HepG2 (cell line): ENCODE measurements around the gene TRAPPC12. TPM values are rescaled to one million over a fixed set of nuclear protein-coding genes. Genes with fewer than 3 reads are reported as not detected.
"Not testable (repeated sequence)": the region's sequence is repeated elsewhere in the genome, so short reads cannot be mapped to it uniquely, and the experiment has no call there.

Experiments
- ATAC-seq: fragments of 200-7000 bp; cut with Tn5 transposase; 3 replicates; pipeline ENCODE4 v1.9.1; 2020; ENCODE audit warnings: mild to moderate bottlenecking, moderate library complexity
- BruUV-seq: library from RNA; stranded (reverse); fragments of 400-500 nt; replicated peaks from 2 replicates; lab custom pipeline; 2021; lab: Mats Ljungman, UMichigan
- CTCF ChIA-PET: fragments of 300-600 bp; formaldehyde crosslinking; extraction: SDS; loops from one replicate; lab custom pipeline; 2021; ENCODE audit warnings: low total read pairs, inconsistent platforms, low intra/inter-chr PET ratio; lab: Yijun Ruan, JAX
- POLR2A ChIA-PET: fragments of 350-600 bp; sonication (Branson Sonifier 250); formaldehyde crosslinking; loops from one replicate; lab custom pipeline; 2020; ENCODE audit warnings: antibody characterized with exemption, inconsistent platforms; lab: Yijun Ruan, JAX
- DNase-seq: peaks from one replicate; pipeline ENCODE4 v3.0.0-alpha.2; 2015; ENCODE audit warnings: low spot score
- FAIRE-seq: peaks from 3 replicates; lab custom pipeline; 2011; peaks lifted over from hg19 to GRCh38; lab: Jason Lieb, UNC
- H2AFZ ChIP-seq: one replicate; pipeline ENCODE4 v1.6.1; 2011; ENCODE audit warnings: low read length, inconsistent platforms
- H3K27ac ChIP-seq: fragments of 300-600 bp; 3 replicates; pipeline ENCODE4 v1.8.0; 2011; ENCODE audit warnings: mixed run types, mild to moderate bottlenecking, mixed read lengths, low read length, inconsistent platforms; ENCODE audit not compliant: insufficient read depth; ENCODE audit errors: extremely low read length
- H3K27me3 ChIP-seq, 2 experiments: fragments of 200-600 bp in 1 of 2; 2 replicates in 1 of 2; 3 replicates in 1 of 2; pipeline versions ENCODE4 v1.6.0 to v1.8.0; 2011; ENCODE audit warnings: low read length in 2 of 2, mild to moderate bottlenecking in 2 of 2, moderate library complexity in 2 of 2, inconsistent platforms in 1 of 2; ENCODE audit not compliant: insufficient read depth in 2 of 2, control insufficient read depth in 1 of 2
- H3K36me3 ChIP-seq, 2 experiments: fragments of 200-600 bp in 1 of 2; replicated peaks in 1 of 2; 2 replicates in 1 of 2; 3 replicates in 1 of 2; pipeline versions ENCODE4 v1.5.1 to v1.8.0; 2011; ENCODE audit warnings: low read length in 2 of 2, inconsistent platforms in 1 of 2; ENCODE audit not compliant: insufficient read depth in 2 of 2, control insufficient read depth in 1 of 2
- H3K4me1 ChIP-seq: 2 replicates; pipeline ENCODE4 v1.5.1; 2012; ENCODE audit warnings: low read length, inconsistent platforms; ENCODE audit not compliant: insufficient read depth
- H3K4me2 ChIP-seq: 2 replicates; pipeline ENCODE4 v1.6.0; 2011; ENCODE audit warnings: low read depth, low read length, inconsistent platforms
- H3K4me3 ChIP-seq, 3 experiments: fragments of 200-600 bp in 1 of 3; sonication (generic), shearing (Covaris generic) in 1 of 3; replicated peaks in 1 of 3; 2 replicates each; pipeline ENCODE4 v1.5.1; 2011 to 2016; ENCODE audit warnings: low read length in 3 of 3, inconsistent platforms in 2 of 3, low read depth in 2 of 3, mild to moderate bottlenecking in 2 of 3, control low read depth in 1 of 3, mixed read lengths in 1 of 3; ENCODE audit not compliant: insufficient read depth in 1 of 3
- H3K79me2 ChIP-seq: one replicate; pipeline ENCODE4 v1.6.1; 2011; ENCODE audit warnings: low read length, inconsistent platforms; ENCODE audit not compliant: insufficient read depth
- H3K9ac ChIP-seq: 2 replicates; pipeline ENCODE4 v1.6.0; 2011; ENCODE audit warnings: mild to moderate bottlenecking, low read depth, low read length, inconsistent platforms; ENCODE audit not compliant: insufficient read depth
- H3K9me3 ChIP-seq: 2 replicates; pipeline ENCODE4 v1.5.1; 2012; ENCODE audit warnings: mild to moderate bottlenecking, low read length
- H4K20me1 ChIP-seq: 2 replicates; pipeline ENCODE4 v1.6.0; 2011; ENCODE audit warnings: inconsistent platforms, mild to moderate bottlenecking, low read length, moderate library complexity; ENCODE audit not compliant: insufficient read depth
- AGO2 ChIP-seq: fragments of 200-400 bp; formaldehyde crosslinking; optimal IDR thresholded peaks from 2 replicates; pipeline ENCODE3; 2017; ENCODE audit warnings: mild to moderate bottlenecking, low read depth, low read length, moderate library complexity
- CENPX ChIP-seq: sonication (generic); formaldehyde crosslinking; IDR thresholded peaks from 2 replicates; pipeline ENCODE4 v1.9.0; 2021; ENCODE audit warnings: mild to moderate bottlenecking, missing genetic modification reagents, moderate library complexity
- DNMT3B ChIP-seq: conservative IDR thresholded peaks from 2 replicates; pipeline ENCODE4 v1.6.1; 2016; ENCODE audit warnings: missing biosample characterization, control low read depth
- POLR2AphosphoS5 ChIP-seq: IDR thresholded peaks from 2 replicates; pipeline ENCODE4 v1.6.1; 2012; ENCODE audit warnings: low read depth, low read length
- TMF1 ChIP-seq: sonication (generic); formaldehyde crosslinking; IDR thresholded peaks from 2 replicates; pipeline ENCODE4 v1.8.1; 2022; ENCODE audit warnings: low read depth, missing genetic modification reagents
- ZKSCAN5 ChIP-seq: sonication (generic); formaldehyde crosslinking; IDR thresholded peaks from 2 replicates; pipeline ENCODE4 v1.5.1; 2020; ENCODE audit warnings: mild to moderate bottlenecking, missing genetic modification reagents
- ZNF546 ChIP-seq: sonication (generic); formaldehyde crosslinking; conservative IDR thresholded peaks from 2 replicates; pipeline ENCODE4 v1.8.1; 2023; ENCODE audit warnings: mild to moderate bottlenecking, missing genetic modification reagents
- WGBS: methylation state at CpG from one replicate; pipeline ENCODE4 v1.1.6; 2017; ENCODE audit warnings: low lambda C conversion rate; 5-methylcytosine and 5-hydroxymethylcytosine counted together
- in situ Hi-C: cut with HindIII; loops from 2 replicates; pipeline ENCODE4 v1.10.0; 2017; ENCODE audit warnings: low pct_unique_long_range_greater_than_20kb; ENCODE audit not compliant: extremely low pct_ligation_motif_present
- intact Hi-C: fragments of 100-400 bp; cut with micrococcal nuclease; formaldehyde crosslinking; loops from one replicate; pipeline ENCODE4 v1.10.0; 2022; ENCODE audit not compliant: unreplicated experiment
- polyA plus RNA-seq, 8 experiments: library from polyadenylated mRNA; depleted of rRNA in 3 of 8; stranded (reverse) in 7 of 8; unstranded in 1 of 8; fragments of >200 nt; fragmentation: Illumina TruSeq in 4 of 8; extraction: Trizol in 4 of 8; gene quantifications; 2 replicates each; pipeline versions ENCODE4 v1.2.1 to v1.2.3, GENCODE V29; 2011 to 2016; ENCODE audit warnings: low read depth in 4 of 8, missing spikeins in 1 of 8, mixed read lengths in 1 of 8; ENCODE audit not compliant: insufficient read depth in 1 of 8
- total RNA-seq, 5 experiments: library from RNA; depleted of rRNA; stranded (reverse); fragments of >200 nt; fragmentation: Illumina TruSeq; extraction: Trizol; gene quantifications; 2 replicates each; pipeline ENCODE4 v1.2.3, GENCODE V29; 2016; ENCODE audit warnings: low read depth in 1 of 5

The TRAPPC12 gene
- total and polyA plus RNA-seq, 2 of the 13 experiments (the other 11 are each of a cell fraction or from before 2014, with no cell fraction given): 46.4 to 97.7 TPM

DNA sequence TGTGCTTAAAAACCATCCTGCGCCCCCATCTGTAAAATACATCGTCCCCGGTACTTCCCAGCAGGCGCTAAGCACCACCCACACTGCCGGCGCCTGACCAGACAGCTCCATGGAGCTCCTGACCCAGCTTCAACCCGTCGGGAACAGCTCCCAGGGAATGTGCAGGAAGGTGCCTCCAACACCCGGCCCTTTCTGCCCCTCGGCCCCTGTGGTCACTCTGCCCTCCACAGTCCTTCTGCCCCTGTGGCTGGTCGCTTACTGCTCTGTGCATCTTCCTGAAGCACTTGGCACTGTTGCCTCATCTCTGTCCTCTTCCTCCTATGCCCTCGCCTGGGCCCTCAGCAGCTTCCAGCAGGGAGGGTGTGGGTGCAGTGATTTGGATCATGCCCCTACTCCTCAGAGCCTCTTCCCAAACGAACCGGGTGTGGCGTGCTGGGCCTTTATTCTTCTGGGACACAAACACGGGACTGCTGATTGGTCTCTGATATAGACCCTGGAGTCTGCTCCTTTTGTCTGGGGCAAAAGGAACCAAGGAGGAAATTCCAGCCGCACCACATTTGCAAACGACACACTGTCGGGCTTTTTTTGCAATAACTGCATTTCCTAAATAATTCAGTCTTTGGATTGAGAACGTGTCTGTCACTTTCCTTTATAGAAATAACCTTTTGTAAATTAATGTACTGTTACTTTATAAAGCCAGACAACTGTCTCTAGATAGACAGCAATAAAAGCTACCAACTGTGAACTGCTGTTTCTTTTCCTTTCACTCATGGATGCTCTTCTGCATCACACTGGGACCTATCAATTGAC, 73.9 kb downstream of the TRAPPC12 start (continued):
- TF ChIP-seq ZKSCAN5 (CRISPR knock-in tag): no peak
- TF ChIP-seq TMF1 (CRISPR knock-in tag): no peak
- no peak for TF ChIP-seq POLR2AphosphoS5
- no peak for TF ChIP-seq CENPX (CRISPR knock-in tag)

DNA sequence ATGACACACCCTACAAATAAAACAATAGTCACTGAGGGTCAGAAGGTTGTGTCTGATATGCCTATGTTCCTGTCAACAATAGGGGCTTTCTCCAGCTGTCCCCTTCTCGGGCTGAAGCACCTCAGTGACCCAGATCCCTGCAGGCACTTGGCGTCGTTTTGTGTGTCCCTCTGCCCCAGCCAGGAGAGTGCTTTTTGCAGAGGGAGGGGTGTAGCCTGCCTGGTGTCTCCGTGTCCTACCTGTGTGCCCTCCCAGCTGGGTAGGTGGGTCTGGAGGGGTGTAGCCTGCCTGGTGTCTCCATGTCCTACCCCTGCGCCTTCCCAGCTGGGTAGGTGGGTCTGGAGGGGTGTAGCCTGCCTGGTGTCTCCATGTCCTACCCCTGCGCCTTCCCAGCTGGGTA, 74.5 kb downstream of the TRAPPC12 start:
- H3K9me3 ChIP-seq, FAIRE-seq, BruUV-seq, H4K20me1 ChIP-seq, in situ Hi-C loops, intact Hi-C loops, H3K9ac ChIP-seq, H2AFZ ChIP-seq, ATAC-seq, POLR2A ChIA-PET, DNase-seq, H3K27ac ChIP-seq, H3K4me3 ChIP-seq, CTCF ChIA-PET, H3K27me3 ChIP-seq, H3K4me2 ChIP-seq, H3K79me2 ChIP-seq: not testable (repeated sequence)
- peaks cover 21 to 48% of the 10 kb centered on the region in 2 experiments for H3K36me3 ChIP-seq
- H3K4me1 ChIP-seq: peaks cover 13% of the 10 kb centered on the region
- WGBS: 87% methylated on average over 6 of the region's 6 CpGs

DNA sequence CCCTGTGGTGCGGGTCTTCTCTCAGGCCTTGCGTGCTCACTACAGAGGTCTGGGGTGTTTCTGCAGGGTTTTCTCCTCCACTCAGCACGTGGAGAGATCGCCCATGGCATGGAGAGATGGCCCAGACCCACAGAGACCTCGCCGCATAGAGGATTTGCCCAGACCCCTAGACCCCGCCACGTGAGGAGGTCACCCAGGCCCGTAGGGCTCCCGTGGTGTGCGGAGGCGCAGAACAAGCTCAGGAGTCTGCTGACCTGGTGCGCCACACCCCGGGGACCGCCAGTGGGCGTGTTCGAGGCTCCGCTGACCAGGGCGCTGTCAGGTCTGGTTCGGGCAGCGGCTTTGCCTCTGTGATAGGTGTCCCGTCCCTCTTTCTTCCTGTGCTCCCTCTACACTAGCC, 75.3 kb downstream of the TRAPPC12 start:
- DNase-seq (no peak), FAIRE-seq (no peak), ATAC-seq (no peak)
- no peak overlapping the region for H2AFZ ChIP-seq
- ChIA-PET POLR2A (no interaction called here), CTCF (no interaction called here)
- H3K4me3 ChIP-seq: no peak overlapping the region
- intact Hi-C loops: no loop called here
- TF ChIP-seq ZNF546 (CRISPR knock-in tag): no peak
- TF ChIP-seq DNMT3B: no peak
- TF ChIP-seq AGO2: peak; percentile 60
- peaks cover 13% of the 10 kb centered on the region for H3K4me1 ChIP-seq
- in situ Hi-C loops: no loop called here
- no peak overlapping the region for H3K27ac ChIP-seq
- no peak overlapping the region for H3K4me2 ChIP-seq
- BruUV-seq: no TSS peak
- no peak overlapping the region for H3K9ac ChIP-seq
- no peaks in the 10 kb centered on the region for H3K27me3 ChIP-seq
- peaks cover 16 to 45% of the 10 kb centered on the region in 2 experiments for H3K36me3 ChIP-seq
- 98% methylated on average over 21 of the region's 22 CpGs for WGBS
- H4K20me1 ChIP-seq: no peaks in the 10 kb centered on the region
- no peaks in the 10 kb centered on the region for H3K9me3 ChIP-seq
- no peaks in the 10 kb centered on the region for H3K79me2 ChIP-seq
